ENCODE measurements around the gene POLR3K. TPM values are rescaled to one million over a fixed set of nuclear protein-coding genes. Genes with fewer than 3 reads are reported as not detected.

Gene POLR3K
- polyA plus RNA-seq, 1 of the 3 experiments (the other 2 are of a cell fraction), result 54.5 TPM

GRCh38 chr16:67884-68789, 14.7 kb upstream of the POLR3K start:
- no peaks in the 10 kb centered on the region for H3K9me3 ChIP-seq
- WGBS (ENCODE audit: low lambda C conversion rate), result 78% methylated on average over 7 of the region's 27 CpGs
- H3K4me3 ChIP-seq (ENCODE audit: low read depth in 2 of 2, low read length in 1 of 2), result no peak overlapping the region
- H3K27me3 ChIP-seq (ENCODE audit: insufficient read depth), result no peaks in the 10 kb centered on the region
- peaks cover 57% of the 10 kb centered on the region for H3K79me2 ChIP-seq (ENCODE audit: insufficient read depth)
- H3K4me1 ChIP-seq (ENCODE audit: control insufficient read depth in 1 of 2, insufficient read depth in 2 of 2, low read depth in 1 of 2, low read length in 1 of 2), result peaks cover 3 to 14% of the 10 kb centered on the region in 2 experiments; a peak in 3 of 4 replicates
- no peak overlapping the region for H3K4me2 ChIP-seq
- DNase-seq, result no peak
- no peak overlapping the region for H3K27ac ChIP-seq (ENCODE audit: low read depth in 2 of 2, low read length in 1 of 2)
- POLR2A ChIA-PET, result interaction anchor here (0.6 kb wide), 1 partner anchor 13 kb away, joined by 3 read pairs; no protein-coding TSS in a partner anchor
- H2AFZ ChIP-seq (ENCODE audit: low read depth), result no peak overlapping the region
- no peaks in the 10 kb centered on the region for H3K9me2 ChIP-seq
- CTCF ChIA-PET, result interaction anchor here (1.0 to 21.2 kb wide), 7 partner anchors 8 to 294 kb away, joined by 5 to 793 read pairs (median 11); partner anchors contain the start of gene HBQ1
- peaks cover 68% of the 10 kb centered on the region for H4K20me1 ChIP-seq (ENCODE audit: insufficient read depth)
- H3K9ac ChIP-seq, result no peak overlapping the region
- peaks cover 3 to 13% of the 10 kb centered on the region in 2 experiments for H3K36me3 ChIP-seq (replicated peaks in 1 of 2; ENCODE audit: control insufficient read depth in 1 of 2, insufficient read depth in 2 of 2, low read length in 1 of 2)
- no peaks in the 10 kb centered on the region for H3F3A ChIP-seq (replicated peaks; ENCODE audit: insufficient read depth)
- no peak for TF ChIP-seq RXRA (IDR thresholded peaks at IDR 0.05; ENCODE audit: borderline replicate concordance, low read depth)
- TF ChIP-seq NRF1 (IDR thresholded peaks at IDR 0.05; ENCODE audit: low read depth, low read length), result no peak
- TF ChIP-seq PBX3 (IDR thresholded peaks at IDR 0.05), result no peak
- TF ChIP-seq POLR2AphosphoS5 (IDR thresholded peaks at IDR 0.05; ENCODE audit: low read depth, low read length), result no peak
- TF ChIP-seq TAF1 (IDR thresholded peaks at IDR 0.05; ENCODE audit: borderline replicate concordance, low read depth, low read length), result no peak
- no peak for TF ChIP-seq ZBTB33 (IDR thresholded peaks at IDR 0.05; ENCODE audit: borderline replicate concordance, low read depth)
- TF ChIP-seq GABPA (IDR thresholded peaks at IDR 0.05; ENCODE audit: low read depth), result no peak
- TF ChIP-seq MXI1 (IDR thresholded peaks at IDR 0.05; ENCODE audit: low read depth, low read length), result no peak
- no peak for TF ChIP-seq FOXJ3 (CRISPR knock-in tag; IDR thresholded peaks at IDR 0.05)
- no peak for TF ChIP-seq TCF12 (IDR thresholded peaks at IDR 0.05)
- no peak for TF ChIP-seq RFX5 (IDR thresholded peaks at IDR 0.05; ENCODE audit: low read length)
- TF ChIP-seq YY1 (IDR thresholded peaks at IDR 0.05; ENCODE audit: low read depth), result no peak
- TF ChIP-seq IRF3 (IDR thresholded peaks at IDR 0.05; ENCODE audit: low read depth, low read length), result no peak
